HG03457 (cell line): ENCODE results near the gene HTR4.

ENCODE experiments used
- ATAC-seq: cut with Tn5 transposase; IDR thresholded peaks from one replicate; pipeline ENCODE4 v1.9.1; 2021; ENCODE audit warnings: moderate number of reproducible peaks; ENCODE audit not compliant: unreplicated experiment

The HTR4 gene

DNA sequence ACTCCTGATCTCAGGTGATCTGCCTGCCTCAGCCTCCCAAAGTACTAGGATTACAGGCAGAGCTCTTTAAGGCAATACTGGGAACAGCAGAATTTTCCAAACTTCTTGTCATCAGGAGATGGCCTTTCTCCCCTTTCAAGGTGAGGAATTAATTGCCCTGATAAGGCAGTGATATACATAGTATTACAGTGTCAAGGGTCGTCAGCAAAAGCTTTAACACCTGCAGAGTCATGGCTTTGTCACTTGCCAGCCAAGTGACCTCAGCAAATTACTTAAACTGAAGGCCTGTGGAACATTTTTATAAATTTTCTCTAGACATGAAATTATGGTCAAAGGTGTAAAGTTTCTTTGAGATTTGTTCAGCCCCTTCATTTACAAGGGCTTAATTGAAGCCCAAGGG lies 211.1 kb downstream of the HTR4 start:
- no peak for ATAC-seq

DNA sequence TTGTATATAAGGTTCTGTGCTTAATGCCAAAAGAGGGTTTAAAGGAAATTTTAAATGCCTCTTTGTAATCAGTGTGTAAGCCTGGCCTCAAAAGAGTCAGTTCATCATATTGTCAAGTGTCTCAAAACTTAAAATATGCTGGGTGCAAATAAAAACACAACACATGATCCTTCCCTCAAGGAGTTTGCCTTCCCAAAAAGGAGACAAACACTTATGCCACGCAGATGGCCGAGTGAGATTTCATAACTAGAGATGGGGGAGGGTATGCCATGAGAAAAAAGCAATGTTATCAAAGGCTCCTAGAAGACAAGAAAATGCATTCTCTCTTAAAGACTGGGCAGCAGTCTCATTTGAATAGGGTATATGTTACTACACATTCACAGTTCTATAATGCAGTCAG lies 215.4 kb downstream of the HTR4 start:
- ATAC-seq = no peak

DNA sequence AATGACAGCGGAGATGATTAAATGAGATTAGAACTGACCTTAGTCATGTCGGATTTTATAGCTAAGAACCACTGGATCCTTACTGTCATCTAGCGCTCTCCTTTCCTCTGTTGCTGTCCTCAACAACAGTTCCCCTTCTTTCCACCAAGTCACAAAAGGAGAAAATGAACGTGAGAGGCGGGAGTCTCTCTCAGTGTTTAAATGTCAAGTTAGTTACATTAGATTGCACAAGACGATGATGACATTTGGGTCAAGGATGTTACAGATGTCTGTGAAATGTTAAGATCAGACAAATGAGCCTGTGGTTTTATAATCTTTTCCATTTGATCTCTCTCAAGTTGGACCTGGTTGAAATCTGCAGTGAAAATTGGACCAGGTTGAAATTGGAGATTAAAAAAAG lies 217.1 kb downstream of the HTR4 start:
- ATAC-seq = no peak

DNA sequence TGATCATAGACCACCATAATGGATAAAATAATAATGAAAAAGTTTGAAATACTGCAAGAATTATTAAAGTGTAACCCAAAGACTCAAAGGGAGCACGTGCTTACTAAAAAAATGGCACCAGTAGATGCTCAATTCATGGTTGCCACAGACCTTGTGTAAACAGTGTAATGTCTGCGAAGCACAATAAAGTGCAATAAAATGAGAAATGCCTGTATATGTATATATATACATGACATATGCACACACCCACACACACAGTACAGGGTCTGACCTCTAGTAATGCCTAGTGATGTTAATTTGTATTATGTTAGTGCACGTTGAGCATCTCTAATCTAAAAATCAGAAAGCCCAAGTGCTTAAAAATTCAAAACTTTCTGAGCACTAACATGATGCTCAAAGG lies 218.3 kb downstream of the HTR4 start:
- no peak for ATAC-seq

DNA sequence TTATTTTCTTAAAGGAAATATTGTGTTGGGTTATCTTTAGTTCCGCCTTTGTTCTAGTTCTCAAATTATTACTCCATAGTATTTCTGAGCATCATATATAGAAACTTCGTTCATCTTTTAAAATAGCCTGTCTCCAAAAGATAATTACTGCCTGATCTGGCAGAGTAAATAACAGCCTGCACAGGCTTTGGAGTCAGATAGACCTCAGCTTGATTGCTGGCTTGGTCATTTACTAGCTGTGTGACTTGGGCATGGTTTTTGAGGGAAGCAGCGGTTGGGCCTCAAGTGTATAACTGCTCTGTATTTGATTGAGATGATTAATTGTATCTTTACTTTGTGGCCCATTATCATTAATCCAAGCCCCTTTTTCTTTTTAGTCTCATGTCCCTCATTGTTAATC lies 220.5 kb downstream of the HTR4 start:
- ATAC-seq = no peak
